ENCODE measurements around the gene HSPBP1. TPM values are rescaled to one million over a fixed set of nuclear protein-coding genes. Genes with fewer than 3 reads are reported as not detected.

HSPBP1 gene
- total and polyA plus RNA-seq, 2 of the 4 experiments (the other 2 are of a cell fraction): 21.0 to 43.2 TPM

GRCh38 chr19:55254625-55254977 lies 25.3 kb downstream of the HSPBP1 start:
- dilution Hi-C loops (cut with HindIII; ENCODE audit: low sequenced_read_pairs, unreplicated experiment) (no loop called here), intact Hi-C loops (cut with micrococcal nuclease) (no loop called here), in situ Hi-C loops (cut with MboI; ENCODE audit: low sequenced_read_pairs) (no loop called here)
- POLR2A ChIA-PET (ENCODE audit: unreplicated experiment): no interaction called here
- CTCF ChIA-PET: no interaction called here
- H3K4me3 ChIP-seq (ENCODE audit: insufficient read depth, low read depth, low read length): no peak overlapping the region
- no peak overlapping the region for H3K18ac ChIP-seq (ENCODE audit: low read depth, low read length)
- H2BK15ac ChIP-seq (ENCODE audit: low read depth, low read length): no peak overlapping the region
- H3K9ac ChIP-seq (ENCODE audit: low read depth, low read length): no peak overlapping the region
- H2AK9ac ChIP-seq (replicated peaks; ENCODE audit: low read depth, low read length, poor library complexity): peak overlapping the region; percentile 34
- BruUV-seq (replicated peaks): no TSS peak
- H2BK5ac ChIP-seq (ENCODE audit: low read depth, low read length, poor library complexity, severe bottlenecking): no peak overlapping the region
- H3K14ac ChIP-seq (replicated peaks; ENCODE audit: low read depth, low read length): no peak overlapping the region
- peaks cover 37% of the 10 kb centered on the region for H3K9me1 ChIP-seq (ENCODE audit: insufficient read depth, low read length)
- no peak overlapping the region for H2BK120ac ChIP-seq (ENCODE audit: low read depth, low read length)
- H2AK5ac ChIP-seq (ENCODE audit: low read depth, low read length): no peak overlapping the region
- peaks cover 15% of the 10 kb centered on the region for H3K4me1 ChIP-seq (ENCODE audit: control insufficient read depth, insufficient read depth, low read length)
- peaks cover 1% of the 10 kb centered on the region; the same call in 1 of the 2 replicates for H3K36me3 ChIP-seq (ENCODE audit: control insufficient read depth, insufficient read depth, low read length)
- H4K5ac ChIP-seq (ENCODE audit: low read depth, low read length): no peak overlapping the region
- peaks cover 6 to 79% of the 10 kb centered on the region in 2 experiments for H3K79me1 ChIP-seq (ENCODE audit: low read depth in 1 of 2, low read length in 2 of 2)
- DNase-seq (no peak), ATAC-seq (ENCODE audit: low read depth) (no peak)
- H3K23ac ChIP-seq (ENCODE audit: low read depth, low read length): no peak overlapping the region
- no peaks in the 10 kb centered on the region for H3K27me3 ChIP-seq (ENCODE audit: control insufficient read depth, insufficient read depth, low read length)
- no peak overlapping the region for H4K91ac ChIP-seq (ENCODE audit: insufficient read depth, low read depth, low read length)
- no peak overlapping the region for H3K4me2 ChIP-seq (ENCODE audit: low read depth, low read length)
- TF ChIP-seq RCOR1 (IDR thresholded peaks at IDR 0.05; ENCODE audit: insufficient replicate concordance, low read length) (no peak), RAD21 (IDR thresholded peaks at IDR 0.05; ENCODE audit: low read length) (no peak), NFE2L2 (IDR thresholded peaks at IDR 0.05; ENCODE audit: low read depth, low read length) (no peak), POLR2A (IDR thresholded peaks at IDR 0.05; ENCODE audit: low read depth, low read length) (no peak), FOS (IDR thresholded peaks at IDR 0.05; ENCODE audit: low read depth, low read length) (no peak), USF2 (IDR thresholded peaks at IDR 0.05; ENCODE audit: low read depth, low read length) (no peak), MXI1 (IDR thresholded peaks at IDR 0.05; ENCODE audit: borderline replicate concordance, low read depth, low read length) (no peak), MAFK (IDR thresholded peaks at IDR 0.05; ENCODE audit: low read depth, low read length) (no peak), MAZ (IDR thresholded peaks at IDR 0.05; ENCODE audit: borderline replicate concordance, low read depth, low read length) (no peak), CTCF (conservative IDR thresholded peaks at IDR 0.05; ENCODE audit: low read depth, low read length) (no peak), BHLHE40 (IDR thresholded peaks at IDR 0.05; ENCODE audit: low read depth, low read length) (no peak), CEBPB (IDR thresholded peaks at IDR 0.05; ENCODE audit: low read depth, low read length) (no peak), CHD1 (IDR thresholded peaks at IDR 0.05; ENCODE audit: low read depth, low read length) (no peak), RFX5 (IDR thresholded peaks at IDR 0.05; ENCODE audit: low read depth, low read length) (no peak), ELK1 (IDR thresholded peaks at IDR 0.05; ENCODE audit: borderline replicate concordance, low read depth, low read length) (no peak), SMC3 (IDR thresholded peaks at IDR 0.05; ENCODE audit: low read depth, low read length) (no peak)
- H2BK20ac ChIP-seq (ENCODE audit: low read depth, low read length): no peak overlapping the region
- no peak overlapping the region for H3K4ac ChIP-seq (ENCODE audit: low read depth, low read length)
- no peak overlapping the region for H3K27ac ChIP-seq (ENCODE audit: insufficient read depth, low read length)
- no peaks in the 10 kb centered on the region for H3K9me3 ChIP-seq (ENCODE audit: control insufficient read depth, insufficient read depth, low read length)
- no peak overlapping the region for H3K56ac ChIP-seq (ENCODE audit: extremely low read depth, insufficient read depth, low read length)
- H2AFZ ChIP-seq (replicated peaks; ENCODE audit: low read length, poor library complexity): no peak overlapping the region
- H4K8ac ChIP-seq (ENCODE audit: low read depth in 2 of 2, low read length in 2 of 2): no peak overlapping the region
- H4K20me1 ChIP-seq (ENCODE audit: insufficient read depth, low read length): peaks cover 87% of the 10 kb centered on the region
- WGBS, 2 experiments (ENCODE audit: extremely low coverage in 2 of 2, insufficient read length in 1 of 2): 41% methylated on average over 2 of the region's 6 CpGs; no CpG with 5 or more reads in 1 of the 2 experiments
